GM18520 (cell line): ENCODE data around the gene SIPA1L3.
A peak's percentile ranks its signal among the peaks of the same experiment; 100 is the strongest.
"Not testable (repeated sequence)": the region's sequence is repeated elsewhere in the genome, so short reads cannot be mapped to it uniquely, and the experiment has no call there.

Experiments
- ATAC-seq: cut with Tn5 transposase; IDR thresholded peaks from one replicate; pipeline ENCODE4 v1.9.1; 2021; ENCODE audit not compliant: unreplicated experiment

SIPA1L3 gene, protein sequence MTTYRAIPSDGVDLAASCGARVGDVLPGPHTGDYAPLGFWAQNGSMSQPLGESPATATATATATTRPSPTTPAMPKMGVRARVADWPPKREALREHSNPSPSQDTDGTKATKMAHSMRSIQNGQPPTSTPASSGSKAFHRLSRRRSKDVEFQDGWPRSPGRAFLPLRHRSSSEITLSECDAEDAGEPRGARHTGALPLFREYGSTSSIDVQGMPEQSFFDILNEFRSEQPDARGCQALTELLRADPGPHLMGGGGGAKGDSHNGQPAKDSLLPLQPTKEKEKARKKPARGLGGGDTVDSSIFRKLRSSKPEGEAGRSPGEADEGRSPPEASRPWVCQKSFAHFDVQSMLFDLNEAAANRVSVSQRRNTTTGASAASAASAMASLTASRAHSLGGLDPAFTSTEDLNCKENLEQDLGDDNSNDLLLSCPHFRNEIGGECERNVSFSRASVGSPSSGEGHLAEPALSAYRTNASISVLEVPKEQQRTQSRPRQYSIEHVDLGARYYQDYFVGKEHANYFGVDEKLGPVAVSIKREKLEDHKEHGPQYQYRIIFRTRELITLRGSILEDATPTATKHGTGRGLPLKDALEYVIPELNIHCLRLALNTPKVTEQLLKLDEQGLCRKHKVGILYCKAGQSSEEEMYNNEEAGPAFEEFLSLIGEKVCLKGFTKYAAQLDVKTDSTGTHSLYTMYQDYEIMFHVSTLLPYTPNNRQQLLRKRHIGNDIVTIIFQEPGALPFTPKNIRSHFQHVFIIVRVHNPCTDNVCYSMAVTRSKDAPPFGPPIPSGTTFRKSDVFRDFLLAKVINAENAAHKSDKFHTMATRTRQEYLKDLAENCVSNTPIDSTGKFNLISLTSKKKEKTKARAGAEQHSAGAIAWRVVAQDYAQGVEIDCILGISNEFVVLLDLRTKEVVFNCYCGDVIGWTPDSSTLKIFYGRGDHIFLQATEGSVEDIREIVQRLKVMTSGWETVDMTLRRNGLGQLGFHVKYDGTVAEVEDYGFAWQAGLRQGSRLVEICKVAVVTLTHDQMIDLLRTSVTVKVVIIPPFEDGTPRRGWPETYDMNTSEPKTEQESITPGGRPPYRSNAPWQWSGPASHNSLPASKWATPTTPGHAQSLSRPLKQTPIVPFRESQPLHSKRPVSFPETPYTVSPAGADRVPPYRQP (N-terminal part only)

DNA sequence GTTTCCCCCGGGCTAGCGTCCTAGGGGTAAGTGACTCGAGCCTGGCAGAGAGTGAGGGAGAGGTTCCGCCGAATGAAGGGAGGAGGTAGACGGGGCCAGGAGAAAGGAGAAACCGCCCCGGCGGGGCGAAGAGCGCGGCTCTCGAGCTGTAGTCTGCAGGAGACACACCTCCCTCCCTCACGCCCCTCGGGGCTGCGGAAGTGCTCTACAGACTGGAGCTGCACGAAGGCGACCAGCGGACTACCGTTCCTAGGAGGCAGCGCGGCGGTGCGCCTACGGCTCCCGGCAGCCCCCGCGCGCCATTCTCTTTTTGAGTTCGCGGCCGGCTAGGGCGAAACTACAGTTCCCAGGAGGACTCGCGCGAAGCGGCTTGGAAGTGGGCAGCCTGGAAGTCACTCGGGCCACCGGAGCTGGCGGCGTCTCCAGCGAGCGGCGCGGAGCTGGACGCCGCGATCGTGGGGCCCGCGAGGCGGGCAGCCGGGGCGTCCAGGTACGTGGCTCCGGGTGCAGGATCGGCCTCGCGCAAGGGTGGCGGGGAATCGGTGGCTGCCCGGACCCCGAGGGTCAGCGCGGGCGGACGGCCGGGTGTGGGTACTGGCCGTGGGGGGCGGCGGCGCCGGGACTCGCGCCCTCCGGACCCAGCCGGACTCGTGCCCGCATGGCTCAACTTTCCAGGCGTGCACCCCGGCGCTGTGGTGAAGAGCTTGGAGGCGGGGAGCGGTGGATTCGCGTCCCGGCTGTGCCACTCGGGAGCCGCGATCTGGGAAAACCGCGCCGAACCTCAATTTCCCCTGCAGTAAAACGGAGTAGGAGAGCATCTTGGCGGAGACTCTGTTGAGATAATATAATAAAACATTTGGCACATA, at the start of gene SIPA1L3:
Gene SIPA1L3, plus strand, starts transcription at position 340 of the 866 bp plus-strand sequence. CDS start 174,358 bp downstream, outside the sequence.
- ATAC-seq = peak; percentile 84

DNA sequence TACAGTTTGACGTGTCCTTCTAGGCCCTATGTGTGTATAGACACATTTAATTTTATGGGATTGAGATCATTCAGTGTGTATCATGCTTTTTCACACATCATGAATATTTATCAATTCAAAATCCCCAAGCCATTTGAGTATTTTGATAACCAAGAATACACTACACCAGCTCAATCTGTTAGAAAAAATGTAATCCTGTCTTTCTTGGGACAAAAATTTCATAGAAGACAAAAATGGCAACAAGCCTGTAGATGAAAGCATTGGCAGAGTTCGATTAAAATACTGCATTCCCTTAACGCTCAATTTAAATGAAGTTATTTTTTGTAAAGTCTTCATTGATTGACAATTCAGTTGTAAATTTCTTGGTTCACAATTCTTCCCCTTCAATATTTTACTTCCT, 42.5 kb upstream of the SIPA1L3 start:
- no peak for ATAC-seq

DNA sequence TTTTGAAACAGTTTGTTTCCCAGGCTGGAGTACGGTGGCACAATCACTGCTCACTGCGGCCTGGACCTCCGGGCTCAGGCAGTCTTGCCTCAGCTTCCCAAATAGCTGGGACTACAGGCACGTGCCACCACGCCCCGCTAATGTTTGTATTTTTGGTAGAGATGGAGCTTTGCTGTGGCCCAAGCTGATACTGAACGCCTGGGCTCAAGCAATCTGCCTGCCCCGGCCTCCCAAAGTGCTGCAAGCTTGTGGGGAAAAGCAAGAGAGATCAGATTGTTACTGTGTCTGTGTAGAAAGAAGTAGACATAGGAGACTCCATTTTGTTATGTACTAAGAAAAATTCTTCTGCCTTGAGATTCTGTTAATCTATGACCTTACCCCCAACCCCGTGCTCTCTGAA, 41.1 kb upstream of the SIPA1L3 start:
- not testable (repeated sequence) for ATAC-seq

DNA sequence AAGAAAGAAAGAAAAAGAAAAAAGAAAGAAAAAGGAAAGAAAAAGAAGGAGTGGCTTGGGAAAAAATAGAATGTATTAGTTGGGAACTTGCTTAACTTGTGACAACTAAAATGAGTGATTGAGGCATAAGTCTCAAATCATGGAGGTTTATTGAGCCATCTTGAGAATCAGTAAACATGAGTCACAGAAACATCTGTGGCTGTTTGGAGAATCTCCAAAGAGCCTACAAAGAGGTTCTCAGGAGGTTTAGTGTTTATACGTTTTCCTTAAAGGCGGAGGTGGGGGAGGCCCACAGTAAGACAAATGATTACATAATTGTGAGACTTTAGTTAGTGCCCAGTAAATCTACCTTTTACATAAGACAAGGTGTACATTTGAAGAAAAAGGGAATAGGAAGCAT, 39.2 kb upstream of the SIPA1L3 start:
- ATAC-seq = no peak

DNA sequence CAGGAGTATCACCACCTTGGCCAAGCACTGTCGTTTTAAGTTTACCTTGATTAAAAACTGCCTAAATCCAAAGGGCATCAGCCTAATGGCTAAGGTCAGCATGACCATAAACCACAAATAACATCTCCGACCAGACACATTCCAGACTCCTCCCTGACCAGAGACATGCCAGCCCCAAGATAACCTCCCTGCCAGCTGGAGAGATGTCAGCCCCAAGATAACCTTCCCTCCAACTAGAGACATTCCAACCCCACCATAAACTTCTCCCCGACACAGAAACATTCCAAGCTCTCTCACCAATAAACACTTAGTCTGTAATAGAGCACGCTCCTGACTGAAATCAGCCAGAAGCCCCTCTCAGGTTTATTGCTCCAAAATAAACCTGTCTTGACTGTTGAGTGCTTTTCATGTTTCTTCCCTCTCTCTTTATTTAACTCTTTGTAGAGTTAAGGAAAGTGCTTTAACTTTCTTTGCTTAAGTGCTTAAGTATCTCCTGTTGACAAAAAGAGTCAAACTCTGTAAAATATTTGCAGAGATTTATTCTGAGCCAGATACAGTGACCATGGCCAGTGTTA, 37.2 kb upstream of the SIPA1L3 start:
- no peak for ATAC-seq

DNA sequence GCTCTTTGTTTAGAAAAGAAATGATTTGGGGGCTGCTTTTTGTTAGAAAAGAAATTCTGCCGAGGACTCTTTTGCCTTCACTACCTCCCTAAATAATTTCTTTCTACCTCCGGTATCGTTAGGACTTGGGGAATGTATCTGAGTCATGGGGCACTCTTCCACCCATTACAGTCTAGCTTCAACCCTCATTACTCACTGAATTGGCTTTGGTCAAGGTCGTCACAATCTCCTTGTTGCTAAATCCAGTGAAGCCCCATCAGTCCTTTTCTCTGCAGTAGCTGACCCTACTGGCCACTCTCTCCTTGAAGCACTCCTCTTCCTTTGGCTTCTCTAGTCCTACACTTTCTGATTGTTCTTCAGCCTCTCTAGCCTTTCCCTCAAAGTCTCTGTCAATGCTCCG, 34.6 kb upstream of the SIPA1L3 start:
- no peak for ATAC-seq

DNA sequence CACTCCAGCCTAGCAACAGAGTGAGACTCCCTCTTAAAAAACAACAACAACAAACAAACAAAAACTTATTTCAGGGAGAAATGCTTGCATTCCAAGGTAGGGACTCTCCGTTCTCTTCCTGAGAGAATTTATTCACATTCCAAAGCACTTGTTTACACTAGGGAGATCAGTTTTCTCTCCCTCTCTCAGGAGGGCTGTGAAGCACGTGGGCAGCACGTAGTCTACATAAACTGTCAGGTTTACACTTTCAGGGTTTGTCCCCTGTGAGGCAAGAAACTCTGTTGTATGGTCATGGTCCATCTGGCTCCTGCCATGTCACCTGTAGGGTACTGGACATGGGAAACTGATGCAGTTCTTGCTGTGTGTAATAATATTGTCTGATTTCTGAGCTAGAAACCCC, 32.2 kb upstream of the SIPA1L3 start:
- no peak for ATAC-seq

DNA sequence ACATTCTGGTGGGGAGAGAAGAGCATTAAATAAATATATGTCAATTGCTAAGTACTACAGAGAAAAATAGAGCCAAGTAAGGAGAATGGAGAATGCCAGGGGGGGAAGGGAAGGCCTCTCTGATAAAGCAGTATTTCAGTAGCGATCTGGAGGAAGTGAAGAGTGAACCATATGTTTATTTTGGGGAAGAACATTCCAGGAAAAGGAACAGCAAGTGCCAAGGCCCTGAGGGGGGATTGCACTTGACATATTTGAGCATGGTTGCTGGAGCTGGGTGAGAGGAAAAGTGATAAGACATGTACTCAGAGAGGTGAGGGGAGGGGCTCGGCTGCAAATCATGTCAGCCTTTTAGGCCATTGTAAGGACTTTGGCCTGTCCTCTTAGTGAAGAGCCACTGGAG, 31.0 kb upstream of the SIPA1L3 start:
- ATAC-seq = no peak

DNA sequence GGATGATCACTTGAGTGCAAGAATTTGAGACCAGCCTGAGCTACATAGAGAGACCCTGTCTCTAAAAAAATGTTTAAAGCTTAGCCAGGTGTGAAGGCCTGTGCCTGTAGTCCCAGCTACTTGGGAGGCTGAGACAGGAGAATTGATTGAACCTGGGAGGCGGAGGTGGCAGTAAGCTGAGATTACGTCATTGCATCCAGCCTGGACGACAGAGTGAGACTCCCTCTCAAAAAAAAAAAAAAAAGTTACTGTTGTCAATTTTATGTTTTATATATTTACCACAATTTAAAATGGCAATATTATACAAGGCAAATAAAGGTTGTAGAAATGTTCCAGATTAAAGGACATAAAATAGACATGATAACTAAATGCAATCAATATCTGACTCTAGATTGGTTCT, 29.9 kb upstream of the SIPA1L3 start:
- no peak for ATAC-seq

DNA sequence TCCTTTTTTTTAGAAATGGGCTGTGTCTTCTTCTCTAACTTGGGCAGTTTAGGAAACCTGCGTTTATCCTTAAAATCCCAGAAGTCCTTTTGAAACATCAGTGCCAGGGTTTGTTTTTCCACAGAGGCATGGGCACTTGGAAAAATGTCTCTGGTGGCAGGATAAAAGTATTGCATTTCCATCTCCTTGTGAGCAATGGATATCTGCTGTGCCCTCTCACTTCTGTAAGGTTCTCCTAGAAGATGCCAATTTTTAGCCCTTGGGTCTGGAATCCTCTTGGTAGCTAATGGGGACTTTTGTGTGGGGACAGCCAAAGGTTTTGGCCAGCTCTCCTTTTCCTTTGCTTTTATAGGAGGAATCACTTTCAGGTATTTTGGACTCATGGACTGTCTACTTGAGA, 21.6 kb upstream of the SIPA1L3 start:
- ATAC-seq = no peak

DNA sequence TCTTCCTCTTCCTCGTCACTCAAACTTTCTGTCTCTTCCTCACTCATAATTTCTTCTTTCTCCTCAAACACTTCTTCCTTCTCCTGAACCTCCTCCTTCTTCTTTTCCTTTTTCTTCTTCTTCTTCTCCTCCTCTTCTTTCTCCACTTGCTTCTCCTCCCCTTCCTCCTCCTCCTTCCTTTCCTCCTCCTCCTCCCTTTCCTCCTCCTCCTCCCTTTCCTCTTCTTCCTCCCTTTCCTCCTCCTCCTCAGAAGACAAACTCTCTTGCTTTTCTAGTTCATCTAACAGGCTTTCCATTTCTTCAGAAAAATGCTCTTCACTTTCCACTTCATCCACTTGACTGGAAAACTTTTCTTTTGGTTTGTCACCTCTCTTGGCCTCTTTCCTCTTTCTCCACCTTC, 20.4 kb upstream of the SIPA1L3 start:
- ATAC-seq = no peak

DNA sequence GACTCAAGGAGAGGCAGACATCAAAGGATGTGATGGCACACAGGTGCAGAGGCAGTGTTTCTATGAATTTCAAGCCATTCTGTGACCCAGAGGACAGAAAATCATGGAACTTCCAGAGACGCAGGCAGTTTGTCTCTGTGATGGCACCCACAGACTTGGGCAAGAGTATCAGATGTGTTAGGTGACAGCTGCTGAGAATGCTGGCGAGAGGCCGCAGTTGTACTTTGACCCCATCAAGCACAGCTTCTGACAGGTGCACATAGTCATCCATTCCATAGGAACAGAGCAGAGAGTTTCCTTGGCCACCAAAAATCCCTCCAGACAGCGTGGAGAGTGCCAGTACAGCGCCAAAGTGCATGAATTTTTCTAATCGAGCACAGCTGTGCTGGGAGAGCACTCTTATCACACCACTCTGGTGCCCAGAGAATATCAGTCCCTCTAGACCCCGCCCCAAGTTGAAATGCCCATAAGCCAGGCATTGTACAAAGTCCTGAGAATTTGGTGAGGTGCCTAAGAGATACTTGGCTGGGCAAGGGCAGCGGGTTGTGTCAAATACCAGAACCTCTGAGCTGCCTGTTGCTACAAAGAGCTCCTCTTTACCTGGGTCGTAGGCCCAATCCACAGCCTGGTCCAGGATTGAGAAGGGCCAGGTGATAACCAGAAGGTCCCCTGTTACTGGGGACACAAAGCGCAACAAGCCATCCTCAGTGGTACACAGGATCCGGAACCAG, 13.0 kb upstream of the SIPA1L3 start:
- ATAC-seq = no peak

DNA sequence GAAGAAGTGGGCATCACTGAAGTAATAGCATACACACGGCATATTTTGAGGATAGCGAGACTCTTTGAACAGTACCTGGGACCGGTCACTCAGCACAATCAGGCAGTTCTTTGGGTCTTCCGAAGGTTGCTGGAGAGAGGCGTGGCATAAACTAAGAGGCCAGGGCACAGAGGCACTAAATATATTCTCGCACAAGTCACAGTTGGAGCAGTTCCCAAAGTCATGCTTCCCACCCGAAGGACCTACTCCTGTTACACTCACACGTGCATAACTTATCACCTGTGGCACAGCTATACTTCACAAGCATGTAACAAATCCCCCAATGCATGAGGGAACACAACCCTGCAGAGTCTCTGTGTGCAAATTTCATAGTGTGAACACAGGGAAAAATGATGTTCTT, 10.8 kb upstream of the SIPA1L3 start:
- ATAC-seq = no peak

DNA sequence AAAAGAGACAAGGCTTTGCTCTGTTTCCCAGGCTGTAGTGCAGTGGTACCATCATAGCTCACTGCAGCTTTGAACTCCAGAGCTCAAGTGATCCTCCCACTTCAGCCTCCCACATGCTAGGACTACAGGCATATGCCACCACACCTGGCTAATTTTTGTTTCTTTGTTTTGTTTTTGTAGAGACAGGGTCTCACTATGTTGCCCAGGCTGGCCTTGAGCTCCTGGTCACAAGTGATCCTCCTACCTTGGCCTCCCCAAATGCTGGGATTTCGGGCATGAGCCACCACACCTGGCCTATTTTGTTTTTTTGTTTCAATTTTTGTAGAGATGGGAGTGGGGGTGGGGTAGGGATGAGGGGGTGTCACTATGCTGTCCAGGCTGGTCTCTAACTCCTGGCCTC, 7.6 kb upstream of the SIPA1L3 start:
- no peak for ATAC-seq

DNA sequence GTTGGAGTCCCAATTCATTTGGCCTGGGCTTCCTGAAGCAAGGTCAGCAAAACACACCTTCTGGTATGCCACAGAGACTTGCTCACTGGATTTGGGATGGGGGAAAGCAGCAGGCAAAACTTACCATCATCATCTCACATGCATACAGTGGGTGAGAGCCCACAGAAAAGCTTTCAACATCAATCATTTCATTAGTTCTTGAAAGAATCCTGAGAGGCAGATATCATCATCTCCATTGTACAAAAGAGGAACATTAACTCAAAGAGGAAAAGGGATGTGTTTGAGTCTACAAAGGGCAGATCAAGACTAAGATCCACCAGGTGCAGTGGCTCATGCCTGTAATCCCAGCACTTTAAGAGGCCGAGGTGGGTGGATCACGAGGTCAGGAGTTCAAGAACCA, 7.0 kb upstream of the SIPA1L3 start:
- no peak for ATAC-seq

DNA sequence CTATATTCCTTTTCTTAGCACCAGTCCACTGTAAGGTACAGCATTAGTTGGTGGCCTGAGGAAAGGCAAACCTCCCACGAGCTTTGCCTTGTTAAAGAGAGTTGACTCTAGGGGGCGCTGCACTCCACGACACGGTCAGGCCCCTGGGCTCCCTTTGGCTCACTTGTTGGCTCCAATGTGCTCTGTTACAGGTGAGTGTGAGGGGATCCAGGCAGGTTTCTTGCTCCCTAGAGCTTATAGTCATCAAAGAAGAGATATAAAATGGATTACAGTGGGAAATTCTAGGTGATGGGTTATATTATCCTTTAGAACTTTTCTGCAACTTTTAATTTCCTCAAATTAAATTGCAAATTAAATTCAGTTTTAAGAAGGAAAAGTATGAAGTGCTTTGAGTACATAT, 4.3 kb upstream of the SIPA1L3 start:
- ATAC-seq = no peak

DNA sequence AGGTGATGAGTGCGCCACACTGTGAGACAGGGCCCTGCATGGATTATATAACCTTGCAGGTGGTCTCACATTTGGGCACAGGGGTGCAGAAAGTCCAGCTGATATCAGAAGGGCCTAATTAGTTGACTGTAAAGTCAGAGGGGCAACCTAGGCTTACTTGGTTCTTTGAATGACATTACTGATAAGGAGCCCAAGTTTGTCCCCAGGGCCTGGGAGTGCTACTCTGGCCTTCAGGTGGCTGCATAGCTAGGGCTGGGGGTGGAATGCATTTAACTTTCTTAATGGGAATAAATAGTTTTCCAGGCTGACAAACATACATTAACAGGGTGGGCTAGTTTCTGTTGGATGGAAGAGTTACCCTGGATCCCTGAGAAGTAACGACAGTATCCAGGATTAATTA, 3.9 kb upstream of the SIPA1L3 start:
- no peak for ATAC-seq

DNA sequence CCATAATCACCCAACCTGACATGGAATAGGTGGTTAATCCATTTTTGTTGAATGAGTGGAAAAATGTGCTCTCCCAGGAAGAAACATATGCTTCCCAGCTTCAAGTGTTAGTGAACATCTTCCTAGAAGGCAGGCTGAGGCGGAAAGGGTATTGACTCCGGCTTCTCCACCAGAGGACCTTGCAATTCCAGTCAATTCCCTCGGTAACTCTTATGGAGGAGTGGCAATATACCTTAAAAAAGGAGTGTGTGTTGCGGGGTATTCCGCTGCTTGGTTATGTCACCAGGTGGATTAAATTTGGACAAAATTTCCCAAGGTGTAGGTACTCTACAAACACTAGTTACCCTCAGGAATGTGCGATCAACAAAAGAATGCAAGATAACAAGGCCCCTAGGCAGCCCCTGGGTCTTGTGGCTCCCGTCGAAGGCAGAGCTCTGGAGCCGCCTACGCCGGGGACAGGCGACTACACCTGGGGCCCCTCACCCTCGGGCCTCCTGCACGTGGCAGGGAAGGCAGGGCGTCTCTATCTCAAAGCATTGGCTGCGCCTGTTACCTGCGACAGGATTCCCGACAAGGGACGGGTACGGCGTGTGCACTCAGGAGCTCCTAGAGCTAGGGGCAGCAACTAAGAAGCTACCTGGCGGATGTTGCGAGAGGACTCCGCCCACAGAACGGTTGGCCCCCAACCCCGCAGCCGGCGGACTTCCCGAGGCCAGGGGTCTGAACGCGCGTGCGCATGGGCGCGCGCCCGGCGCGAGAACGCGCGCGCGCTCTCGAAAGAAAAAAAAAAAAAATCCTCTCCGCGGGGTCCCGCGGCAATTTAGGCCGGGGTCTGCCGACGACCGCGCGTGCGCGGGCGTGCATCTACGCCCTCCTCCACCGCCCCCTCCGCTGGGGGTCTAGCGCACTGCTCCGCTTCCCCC, 801 bp upstream of the SIPA1L3 start, which contains the start of gene WDR87:
Gene WDR87, minus strand, starts transcription at position 649 of the 923 bp plus-strand sequence. CDS start 8,355 bp downstream, outside the sequence.
- ATAC-seq = no peak
